Ovary (tissue), 9 donors: ENCODE measurements around the gene CPXM2. TPM values are rescaled to one million over a fixed set of nuclear protein-coding genes. Genes with fewer than 3 reads are reported as not detected.

Experiments used
- DNase-seq, 5 donors: peaks; one replicate each; pipeline ENCODE4 v3.0.0-alpha.2; 2019 to 2020
- H3K27ac ChIP-seq, 2 donors: fragments of 200-600 bp; one replicate each; pipeline versions ENCODE4 v1.5.1 to v1.8.0; 2019 to 2022
- H3K27me3 ChIP-seq: fragments of 200-600 bp; one replicate; pipeline ENCODE4 v1.8.0; 2022
- H3K36me3 ChIP-seq: fragments of 200-600 bp; sonication (generic); one replicate; pipeline ENCODE4 v1.5.1; 2019
- H3K4me1 ChIP-seq: one replicate; pipeline ENCODE4 v1.8.1; 2013; ENCODE audit warnings: mild to moderate bottlenecking, moderate library complexity; ENCODE audit not compliant: insufficient read depth
- H3K4me3 ChIP-seq: fragments of 200-600 bp; sonication (generic); one replicate; pipeline ENCODE4 v1.5.1; 2017
- H3K9me3 ChIP-seq, 2 donors: fragments of 200-600 bp in 1 of 2; sonication (generic) in 1 of 2; one replicate each; pipeline versions ENCODE4 v1.5.1 to v1.8.1; 2013 to 2019; ENCODE audit warnings: mild to moderate bottlenecking in 1 of 2, moderate library complexity in 1 of 2
- CTCF ChIP-seq, 3 donors: fragments of 450-650 bp in 2 of 3; fragments of 200-600 bp in 1 of 3; IDR thresholded peaks; one replicate each; pipeline versions ENCODE4 v1.5.1 to v1.8.0; 2016 to 2022; ENCODE audit warnings: antibody characterized with exemption in 3 of 3, mild to moderate bottlenecking in 1 of 3
- EP300 ChIP-seq: sonication (generic); formaldehyde crosslinking; IDR thresholded peaks from one replicate; pipeline ENCODE4 v1.6.1; 2017; ENCODE audit warnings: antibody characterized with exemption
- POLR2A ChIP-seq: fragments of 450-650 bp; IDR thresholded peaks from one replicate; pipeline ENCODE4 v1.6.1; 2017; ENCODE audit warnings: antibody characterized with exemption, mild to moderate bottlenecking, moderate library complexity
- WGBS, 3 donors: extraction: QIAGEN DNeasy Blood & Tissue Kit in 1 of 3; methylation state at CpG; one replicate each; pipeline versions ENCODE4 v1.1.5 to v1.1.7; 2013 to 2017; 5-methylcytosine and 5-hydroxymethylcytosine counted together
- intact Hi-C, 4 donors: fragments of 100-400 bp; cut with DNase I; formaldehyde crosslinking; loops; one replicate each; pipeline versions ENCODE4 v1.11.0 to v1.15.1; 2022 to 2023
- polyA plus RNA-seq, 2 donors: library from polyadenylated mRNA; stranded (reverse); fragments of 200-250 nt in 1 of 2; fragments of 350-450 nt in 1 of 2; fragmentation: Illumina TruSeq in 1 of 2; extraction: RNeasy Lipid Tissue Mini Kit (QIAGEN cat#74804) in 1 of 2; gene quantifications; one replicate each; pipeline ENCODE4 v1.2.3, GENCODE V29; 2013 to 2014
- total RNA-seq, 7 donors: library from RNA; depleted of rRNA in 2 of 7; stranded (reverse); fragments of >200 nt in 2 of 7; fragmentation: NEBNext Ultra II Directional in 3 of 7; extraction: Animal tissue kit (Norgen Biotek cat#: 25700) in 3 of 7; gene quantifications; one replicate each; pipeline versions ENCODE4 v1.1.0 to v1.2.4, GENCODE V29; 2016 to 2023
- donor health status: DM: no; HTN: no; CAD: no; lungs with moderate emphysema.
- donor health status: DM: no; HTN: no; CAD: no.
- donor health status: Bipolar disorder and iron deficiency.
- donor health status: DM: yes; HTN: yes; CAD: no.
- donor health status: DM: no; HTN: no; CAD: no.
- donor health status: DM: yes; HTN: yes; CAD: no.

Gene CPXM2
- total and polyA plus RNA-seq, 9 donors, result 5.5 to 66.0 (median 13.3) TPM

GRCh38 chr10:123835575-123835974 is 56.0 kb downstream of the CPXM2 start:
- TF ChIP-seq POLR2A, result no peak
- no peak for TF ChIP-seq EP300
- no peak for TF ChIP-seq CTCF (IDR thresholded peaks at IDR 0.05)
- H3K9me3 ChIP-seq, result no peaks in the 10 kb centered on the region
- DNase-seq, result no peak
- intact Hi-C loops, result no loop called here
- H3K4me1 ChIP-seq, result no peaks in the 10 kb centered on the region
- no peaks in the 10 kb centered on the region for H3K27me3 ChIP-seq
- WGBS, 3 donors, result 53 to 63% (median 60%) methylated on average over 5 of the region's 5 CpGs
- no peak overlapping the region for H3K4me3 ChIP-seq
- H3K36me3 ChIP-seq, result no peaks in the 10 kb centered on the region
- H3K27ac ChIP-seq, result no peak overlapping the region

GRCh38 chr10:123833170-123833850 is 58.3 kb downstream of the CPXM2 start:
- no peaks in the 10 kb centered on the region for H3K4me1 ChIP-seq
- no peaks in the 10 kb centered on the region for H3K36me3 ChIP-seq
- no peaks in the 10 kb centered on the region for H3K27me3 ChIP-seq
- WGBS, 3 donors, result 85 to 90% (median 87%) methylated on average over 10 of the region's 10 CpGs
- DNase-seq, result no peak
- intact Hi-C loops, result no loop called here
- H3K27ac ChIP-seq, result no peak overlapping the region
- TF ChIP-seq POLR2A (no peak), CTCF (IDR thresholded peaks at IDR 0.05) (no peak), EP300 (no peak)
- H3K4me3 ChIP-seq, result no peak overlapping the region
- no peaks in the 10 kb centered on the region for H3K9me3 ChIP-seq

- no peak for DNase-seq
- H3K36me3 ChIP-seq, result no peaks in the 10 kb centered on the region
- H3K27me3 ChIP-seq, result no peaks in the 10 kb centered on the region
- H3K4me1 ChIP-seq, result no peaks in the 10 kb centered on the region
- no peaks in the 10 kb centered on the region for H3K9me3 ChIP-seq
- no peak for TF ChIP-seq POLR2A
- no peak for TF ChIP-seq EP300
- no peak for TF ChIP-seq CTCF (IDR thresholded peaks at IDR 0.05)
- no peak overlapping the region for H3K27ac ChIP-seq
- no peak overlapping the region for H3K4me3 ChIP-seq
- WGBS, 3 donors, result 81 to 92% (median 88%) methylated on average over 3 of the region's 3 CpGs
- intact Hi-C loops, result no loop called here
Measured at GRCh38 chr10:123831259-123831658, 60.3 kb downstream of the CPXM2 start.

GRCh38 chr10:123821136-123821535 is 70.5 kb downstream of the CPXM2 start:
- H3K4me3 ChIP-seq, result no peak overlapping the region
- H3K4me1 ChIP-seq, result no peaks in the 10 kb centered on the region
- TF ChIP-seq POLR2A, result no peak
- no peak for TF ChIP-seq EP300
- no peak for TF ChIP-seq CTCF (IDR thresholded peaks at IDR 0.05)
- H3K27me3 ChIP-seq, result no peaks in the 10 kb centered on the region
- H3K27ac ChIP-seq, result no peak overlapping the region
- intact Hi-C loops, result no loop called here
- H3K36me3 ChIP-seq, result no peaks in the 10 kb centered on the region
- H3K9me3 ChIP-seq, result no peaks in the 10 kb centered on the region
- 82 to 94% (median 89%) methylated on average over 2 of the region's 2 CpGs for WGBS, 3 donors
- DNase-seq, result no peak
